ENCODE measurements around the gene NAGS. TPM values are rescaled to one million over a fixed set of nuclear protein-coding genes. Genes with fewer than 3 reads are reported as not detected.

NAGS gene
- total RNA-seq, 1 donor from 2014 or later: 1.0 TPM

GRCh38 chr17:43986225-43986981 lies 18.0 kb upstream of the NAGS start:
- no peak overlapping the region for H3K27ac Mint-ChIP-seq (ENCODE audit: unreplicated experiment)

GRCh38 chr17:43987131-43988021 lies 17.0 kb upstream of the NAGS start:
- Mint-ChIP-seq H3K27ac (ENCODE audit: unreplicated experiment) (no peak overlapping the region), H3K4me3 (ENCODE audit: unreplicated experiment) (no peak overlapping the region), H3K36me3 (ENCODE audit: low read depth, unreplicated experiment) (no peaks in the 10 kb centered on the region), H3K9me3 (ENCODE audit: unreplicated experiment) (peaks cover 4% of the 10 kb centered on the region), H3K27me3 (ENCODE audit: low read depth, unreplicated experiment) (peaks cover 50% of the 10 kb centered on the region), H3K4me1 (ENCODE audit: low read depth, unreplicated experiment) (no peaks in the 10 kb centered on the region)
- Histone ChIP-seq H3K79me2 (ENCODE audit: insufficient read depth, low read length) (no peaks in the 10 kb centered on the region), H3K4me1 (ENCODE audit: insufficient read depth, low read length) (no peaks in the 10 kb centered on the region), H3K27me3 (ENCODE audit: insufficient read depth, low read length) (peaks cover 37% of the 10 kb centered on the region), H3K9ac (ENCODE audit: low read length) (no peak overlapping the region), H3K27ac (ENCODE audit: low read depth, low read length) (no peak overlapping the region), H3K4me2 (ENCODE audit: low read length) (no peak overlapping the region), H3K4me3 (ENCODE audit: insufficient read depth, low read depth, low read length) (no peak overlapping the region), H3K36me3 (ENCODE audit: insufficient read depth, low read length) (no peaks in the 10 kb centered on the region), H2AFZ (ENCODE audit: low read depth, low read length) (no peak overlapping the region), H4K20me1 (ENCODE audit: insufficient read depth, low read length) (no peaks in the 10 kb centered on the region), H3K9me3 (ENCODE audit: insufficient read depth, low read depth, low read length) (no peaks in the 10 kb centered on the region)
- FAIRE-seq (no peak), DNase-seq (ENCODE audit: low read depth) (no peak)
- TF ChIP-seq CTCF (IDR thresholded peaks at IDR 0.05; ENCODE audit: insufficient read depth, low read depth, low read length) (no peak), EZH2 (IDR thresholded peaks at IDR 0.05; ENCODE audit: insufficient read depth, low read length) (no peak)

More at GRCh38 chr17:43986225-43986981, 18.0 kb upstream of the NAGS start:
- H3K27me3 ChIP-seq (ENCODE audit: insufficient read depth, low read length): peaks cover 45% of the 10 kb centered on the region
- DNase-seq (ENCODE audit: low read depth) (no peak), FAIRE-seq (no peak)
- H3K4me3 ChIP-seq (ENCODE audit: insufficient read depth, low read depth, low read length): no peak overlapping the region
- no peak overlapping the region for H3K9ac ChIP-seq (ENCODE audit: low read length)
- peaks cover 5% of the 10 kb centered on the region for H4K20me1 ChIP-seq (ENCODE audit: insufficient read depth, low read length)
- no peaks in the 10 kb centered on the region for H3K4me1 ChIP-seq (ENCODE audit: insufficient read depth, low read length)
- H2AFZ ChIP-seq (ENCODE audit: low read depth, low read length): no peak overlapping the region
- H3K36me3 ChIP-seq (ENCODE audit: insufficient read depth, low read length): no peaks in the 10 kb centered on the region
- TF ChIP-seq CTCF (IDR thresholded peaks at IDR 0.05; ENCODE audit: insufficient read depth, low read depth, low read length) (no peak), EZH2 (IDR thresholded peaks at IDR 0.05; ENCODE audit: insufficient read depth, low read length) (no peak)
- no peak overlapping the region for H3K4me3 Mint-ChIP-seq (ENCODE audit: unreplicated experiment)
- H3K36me3 Mint-ChIP-seq (ENCODE audit: low read depth, unreplicated experiment): no peaks in the 10 kb centered on the region
- H3K27me3 Mint-ChIP-seq (ENCODE audit: low read depth, unreplicated experiment): peaks cover 58% of the 10 kb centered on the region
- peaks cover 4% of the 10 kb centered on the region for H3K9me3 Mint-ChIP-seq (ENCODE audit: unreplicated experiment)
- no peaks in the 10 kb centered on the region for H3K79me2 ChIP-seq (ENCODE audit: insufficient read depth, low read length)
- H3K9me3 ChIP-seq (ENCODE audit: insufficient read depth, low read depth, low read length): no peaks in the 10 kb centered on the region
- H3K4me1 Mint-ChIP-seq (ENCODE audit: low read depth, unreplicated experiment): no peaks in the 10 kb centered on the region
- no peak overlapping the region for H3K27ac ChIP-seq (ENCODE audit: low read depth, low read length)
- no peak overlapping the region for H3K4me2 ChIP-seq (ENCODE audit: low read length)

Measured in astrocyte (in vitro differentiated cells and primary cell).